OCI-LY3 (cell line): ENCODE measurements around the gene ZNF608.

ENCODE experiments used
- H2AFZ ChIP-seq: fragments of 200-600, 300-600 bp; shearing (Covaris generic); 2 replicates; pipeline ENCODE4 v1.6.0; 2014; ENCODE audit warnings: antibody characterized with exemption, low read depth, low read length
- H3K27ac ChIP-seq: fragments of 200-600, 300-600 bp; sonication (generic); 2 replicates; pipeline ENCODE4 v1.5.1; 2014; ENCODE audit warnings: mild to moderate bottlenecking, low read length, moderate library complexity, mixed read lengths
- H3K27me3 ChIP-seq: fragments of 200-600, 300-600 bp; sonication (generic); 2 replicates; pipeline ENCODE4 v1.6.1; 2014; ENCODE audit warnings: low read depth, low read length, mixed read lengths
- H3K36me3 ChIP-seq: fragments of 200-600, 300-600 bp; sonication (generic); replicated peaks from 2 replicates; pipeline ENCODE3; 2014; ENCODE audit warnings: low read depth, low read length, mixed read lengths
- H3K4me1 ChIP-seq: fragments of 300-600, 200-600 bp; sonication (generic); 2 replicates; pipeline ENCODE4 v1.6.1; 2014; ENCODE audit warnings: low read length, mixed read lengths
- H3K4me2 ChIP-seq: fragments of 200-600, 300-600 bp; sonication (generic); 2 replicates; pipeline ENCODE4 v1.6.1; 2014; ENCODE audit warnings: low read length, mixed read lengths
- H3K4me3 ChIP-seq: fragments of 300-600, 200-600 bp; sonication (generic); 2 replicates; pipeline ENCODE4 v1.5.1; 2014; ENCODE audit warnings: antibody characterized with exemption, mild to moderate bottlenecking, low read length, moderate library complexity
- H3K79me2 ChIP-seq: fragments of 300-600, 200-600 bp; shearing (Covaris generic); 2 replicates; pipeline ENCODE4 v1.6.1; 2014; ENCODE audit warnings: mild to moderate bottlenecking, low read length, mixed read lengths
- H3K9ac ChIP-seq: fragments of 300-600, 200-600 bp; shearing (Covaris generic); 2 replicates; pipeline ENCODE4 v1.6.0; 2014; ENCODE audit warnings: mild to moderate bottlenecking, low read length, moderate library complexity
- H3K9me3 ChIP-seq: fragments of 200-600, 300-600 bp; shearing (Covaris generic); 2 replicates; pipeline ENCODE4 v1.6.1; 2014; ENCODE audit warnings: low read length, mixed read lengths; ENCODE audit not compliant: insufficient read depth
- H4K20me1 ChIP-seq: fragments of 200-600, 300-600 bp; sonication (generic); 2 replicates; pipeline ENCODE4 v1.6.1; 2016; ENCODE audit warnings: low read length, mixed read lengths; ENCODE audit not compliant: insufficient read depth
- CTCF ChIP-seq: fragments of 200-600, 300-600 bp; sonication (generic); IDR thresholded peaks from 2 replicates; pipeline ENCODE4 v1.5.1; 2014; ENCODE audit warnings: antibody characterized with exemption, low read length, low read depth
- EZH2phosphoT487 ChIP-seq: fragments of 200-600 bp; shearing (Covaris generic); IDR thresholded peaks from 2 replicates; pipeline ENCODE4 v1.6.1; 2018; ENCODE audit warnings: antibody characterized with exemption, mixed run types, low read depth

Gene ZNF608

GRCh38 chr5:124733329-124733650 is 13.1 kb downstream of the ZNF608 start:
- Histone ChIP-seq H3K36me3 (no peaks in the 10 kb centered on the region), H3K4me3 (no peak overlapping the region), H3K27me3 (peaks cover 3% of the 10 kb centered on the region; the same call in 1 of the 2 replicates), H3K79me2 (no peaks in the 10 kb centered on the region), H3K9ac (no peak overlapping the region), H2AFZ (no peak overlapping the region), H3K27ac (no peak overlapping the region), H4K20me1 (no peaks in the 10 kb centered on the region), H3K9me3 (no peaks in the 10 kb centered on the region), H3K4me2 (no peak overlapping the region), H3K4me1 (peaks cover 31% of the 10 kb centered on the region)
- TF ChIP-seq CTCF (no peak), EZH2phosphoT487 (no peak)

DNA sequence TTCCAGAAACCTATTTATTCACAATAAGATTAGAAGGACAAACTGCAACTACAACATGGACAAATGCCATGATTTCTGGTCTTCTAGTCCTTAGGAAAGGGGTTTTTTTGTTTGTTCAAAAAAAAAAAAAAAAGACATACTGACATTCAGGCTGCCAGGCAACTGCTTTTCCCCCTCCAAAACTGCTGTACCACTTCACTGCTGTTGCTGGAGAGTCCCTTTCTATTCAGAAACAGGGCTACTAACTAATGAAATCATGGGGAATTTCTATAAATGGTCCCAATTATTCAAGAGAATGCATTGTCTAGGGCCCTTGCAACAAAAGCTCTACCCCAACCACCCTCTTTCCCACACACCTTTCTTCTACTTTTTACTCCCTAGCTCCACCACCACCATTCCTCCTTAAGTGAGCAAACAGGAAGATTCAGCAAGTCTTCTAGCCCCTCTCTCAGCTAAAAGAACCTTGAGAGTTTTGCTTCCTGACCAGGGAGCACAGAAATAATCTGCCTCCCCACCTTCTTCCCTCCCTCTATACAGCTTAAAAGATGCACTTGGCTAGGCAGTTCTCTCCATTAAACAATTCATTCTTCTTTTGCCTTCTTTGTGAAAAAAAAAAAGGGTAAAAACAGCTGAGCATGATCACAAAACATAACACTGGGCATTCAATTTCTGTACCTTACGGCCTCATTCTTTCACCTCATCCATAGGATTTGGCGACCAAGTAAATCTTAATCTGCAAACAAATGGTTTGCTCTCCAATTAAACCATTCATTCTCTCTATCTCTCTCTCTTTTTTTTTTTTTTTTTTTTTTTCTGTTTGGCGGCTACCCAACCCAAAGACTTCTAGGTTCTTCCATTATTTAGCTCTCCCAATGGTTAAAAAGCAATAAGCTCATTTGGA is 13.8 kb downstream of the ZNF608 start:
- H3K4me1 ChIP-seq: peaks cover 31% of the 10 kb centered on the region
- H3K4me3 ChIP-seq: no peak overlapping the region
- no peaks in the 10 kb centered on the region for H3K9me3 ChIP-seq
- H4K20me1 ChIP-seq: no peaks in the 10 kb centered on the region
- no peak for TF ChIP-seq CTCF
- no peak for TF ChIP-seq EZH2phosphoT487
- H3K27ac ChIP-seq: no peak overlapping the region
- no peak overlapping the region for H3K9ac ChIP-seq
- no peak overlapping the region for H3K4me2 ChIP-seq
- H3K79me2 ChIP-seq: no peaks in the 10 kb centered on the region
- H3K27me3 ChIP-seq: peaks cover 3% of the 10 kb centered on the region; the same call in 1 of the 2 replicates
- no peaks in the 10 kb centered on the region for H3K36me3 ChIP-seq
- no peak overlapping the region for H2AFZ ChIP-seq

DNA sequence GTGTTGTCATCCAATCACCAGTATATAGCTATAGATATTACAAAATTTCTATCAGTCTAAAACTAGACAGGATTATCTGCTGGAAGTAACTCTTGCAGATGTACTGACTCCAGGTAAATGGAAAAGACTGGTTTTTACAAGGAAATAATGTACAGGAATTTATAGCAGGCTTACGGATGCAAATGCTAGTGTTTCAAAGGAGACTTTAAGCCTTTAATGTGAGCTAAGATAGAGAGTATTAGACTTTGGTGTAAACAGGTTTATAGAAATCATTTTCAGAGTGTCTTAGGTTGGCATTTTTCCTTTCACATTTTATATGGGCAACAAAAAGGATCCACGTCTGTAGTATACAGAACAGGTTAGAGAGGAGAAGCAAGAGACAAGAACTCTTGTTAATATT is 16.1 kb downstream of the ZNF608 start:
- Histone ChIP-seq H3K9me3 (no peaks in the 10 kb centered on the region), H3K9ac (no peak overlapping the region), H3K4me2 (no peak overlapping the region), H3K4me3 (no peak overlapping the region), H3K4me1 (peaks cover 9% of the 10 kb centered on the region), H3K27me3 (no peaks in the 10 kb centered on the region; the same call in 1 of the 2 replicates), H3K79me2 (no peaks in the 10 kb centered on the region), H3K27ac (no peak overlapping the region), H3K36me3 (no peaks in the 10 kb centered on the region), H2AFZ (no peak overlapping the region), H4K20me1 (no peaks in the 10 kb centered on the region)
- TF ChIP-seq CTCF (no peak), EZH2phosphoT487 (no peak)

DNA sequence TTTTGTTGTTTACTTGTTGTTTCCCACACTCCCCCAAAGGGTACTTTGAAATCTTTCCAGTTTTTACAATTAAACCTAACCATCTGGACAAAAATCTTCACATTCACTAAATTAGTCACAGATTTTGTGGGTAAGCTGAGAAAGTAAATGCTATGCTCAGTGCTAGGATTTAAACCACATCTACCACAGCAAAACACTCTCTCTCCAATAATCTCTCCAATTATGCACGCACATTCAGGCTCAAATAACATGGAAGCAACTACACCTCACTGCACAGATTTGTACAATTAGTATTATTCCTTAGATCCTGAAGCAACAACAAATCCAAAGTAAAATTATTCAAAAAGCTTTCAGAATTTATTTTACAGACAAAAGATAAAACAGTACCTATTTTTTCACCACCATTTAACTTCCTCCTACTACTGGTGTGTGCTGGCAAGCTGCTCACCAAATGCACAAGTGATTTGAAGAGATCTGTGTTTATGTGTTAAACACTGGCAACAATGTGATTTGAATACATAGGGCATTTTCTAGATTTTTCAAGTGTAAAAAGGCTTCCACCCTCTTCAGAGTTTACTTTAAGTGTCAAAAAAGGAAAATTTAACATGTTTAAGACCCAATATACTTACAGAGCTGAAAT is 16.6 kb downstream of the ZNF608 start:
- Histone ChIP-seq H3K4me3 (no peak overlapping the region), H3K4me2 (no peak overlapping the region), H3K9me3 (no peaks in the 10 kb centered on the region), H2AFZ (no peak overlapping the region), H3K9ac (no peak overlapping the region), H3K79me2 (no peaks in the 10 kb centered on the region), H3K27me3 (no peaks in the 10 kb centered on the region), H3K36me3 (no peaks in the 10 kb centered on the region), H4K20me1 (no peaks in the 10 kb centered on the region), H3K4me1 (peaks cover 9% of the 10 kb centered on the region; the same call in 1 of the 2 replicates), H3K27ac (no peak overlapping the region)
- TF ChIP-seq EZH2phosphoT487 (no peak), CTCF (no peak)
